PFSK-1 (cell line): Measurements from ENCODE around the gene TTF2.

ENCODE experiments used
- FOXP2 ChIP-seq: optimal IDR thresholded peaks from 2 replicates; pipeline ENCODE3; 2011; ENCODE audit warnings: borderline replicate concordance, control low read depth, inconsistent platforms; ENCODE audit not compliant: insufficient read depth; ENCODE audit errors: extremely low read length, extremely low read depth
- POLR2AphosphoS5 ChIP-seq: IDR thresholded peaks from 2 replicates; pipeline ENCODE4 v1.6.1; 2012; ENCODE audit warnings: low read depth, mild to moderate bottlenecking, control low read depth, low read length, moderate library complexity
- REST ChIP-seq, 2 experiments: IDR thresholded peaks; 2 replicates each; pipeline versions ENCODE4 v1.6.1 to v1.8.0; 2011 to 2012; ENCODE audit warnings: low read depth in 2 of 2, low read length in 2 of 2, control low read depth in 1 of 2, inconsistent platforms in 1 of 2, mild to moderate bottlenecking in 1 of 2, moderate library complexity in 1 of 2; ENCODE audit not compliant: insufficient read depth in 1 of 2
- SIN3A ChIP-seq: IDR thresholded peaks from 2 replicates; pipeline ENCODE4 v1.6.1; 2012; ENCODE audit warnings: mild to moderate bottlenecking, low read length, moderate library complexity, borderline replicate concordance; ENCODE audit not compliant: insufficient read depth
- TAF1 ChIP-seq: IDR thresholded peaks from 2 replicates; pipeline ENCODE4 v1.6.1; 2012; ENCODE audit warnings: low read length, control low read depth, borderline replicate concordance; ENCODE audit not compliant: insufficient read depth

The TTF2 gene

GRCh38 chr1:117118137-117118536 lies 58.0 kb downstream of the TTF2 start:
- no peak for TF ChIP-seq SIN3A
- no peak for TF ChIP-seq REST (IDR thresholded peaks at IDR 0.05; ENCODE audit: insufficient read depth in 1 of 2, low read depth in 2 of 2, low read length in 2 of 2)
- no peak for TF ChIP-seq POLR2AphosphoS5
- TF ChIP-seq FOXP2: no peak
- TF ChIP-seq TAF1: no peak

- peak; percentile 65; the same call in 1 of the 2 replicates for TF ChIP-seq SIN3A
- TF ChIP-seq REST (IDR thresholded peaks at IDR 0.05; ENCODE audit: insufficient read depth in 1 of 2, low read depth in 2 of 2, low read length in 2 of 2): no peak
Observed at GRCh38 chr1:117120774-117121588, 60.9 kb downstream of the TTF2 start.

GRCh38 chr1:117121589-117122329 lies 61.6 kb downstream of the TTF2 start, which contains the start of gene TRIM45:
Gene TRIM45 (minus strand): TSS chr1:117121749. CDS start chr1:117121201, 548 bp downstream.
- TF ChIP-seq SIN3A (no peak; the same call in 1 of the 2 replicates), FOXP2 (peak; percentile 16), POLR2AphosphoS5 (peak; percentile 65)

- no peak for TF ChIP-seq SIN3A
- no peak for TF ChIP-seq TAF1
- TF ChIP-seq REST (IDR thresholded peaks at IDR 0.05; ENCODE audit: insufficient read depth in 1 of 2, low read depth in 2 of 2, low read length in 2 of 2): no peak
- TF ChIP-seq FOXP2: no peak
- no peak for TF ChIP-seq POLR2AphosphoS5
Observed at GRCh38 chr1:117122330-117123025, 62.4 kb downstream of the TTF2 start.

GRCh38 chr1:117123274-117123673 lies 63.1 kb downstream of the TTF2 start:
- TF ChIP-seq POLR2AphosphoS5 (no peak), FOXP2 (no peak), REST (IDR thresholded peaks at IDR 0.05; ENCODE audit: insufficient read depth in 1 of 2, low read depth in 2 of 2, low read length in 2 of 2) (no peak), TAF1 (no peak), SIN3A (no peak)
